CD14-positive monocyte (primary cell): ENCODE measurements around the gene NXPH2. TPM values are rescaled to one million over a fixed set of nuclear protein-coding genes. Genes with fewer than 3 reads are reported as not detected.

Experiments
- DNase-seq, 3 donors: peaks; one replicate each; pipeline ENCODE4 v3.0.0-alpha.2; 2011 to 2022
- H2AFZ ChIP-seq: 2 replicates; pipeline ENCODE4 v1.6.0; 2012; ENCODE audit warnings: mild to moderate bottlenecking, low read depth, low read length, inconsistent platforms; ENCODE audit not compliant: insufficient read depth, poor library complexity, severe bottlenecking
- H3K27ac ChIP-seq, 2 donors: 1 replicate in 1 of 2; 2 replicates in 1 of 2; pipeline ENCODE4 v1.5.1; 2012 to 2013; ENCODE audit warnings: low read length in 2 of 2, control low read depth in 1 of 2, inconsistent platforms in 1 of 2, low read depth in 1 of 2, mild to moderate bottlenecking in 1 of 2
- H3K27me3 ChIP-seq, 2 donors: one replicate each; pipeline versions ENCODE4 v1.6.0 to v1.6.1; 2011 to 2013; ENCODE audit warnings: low read length in 2 of 2; ENCODE audit not compliant: control insufficient read depth in 2 of 2, insufficient read depth in 2 of 2
- H3K36me3 ChIP-seq, 2 donors: replicated peaks in 1 of 2; 1 replicate in 1 of 2; 2 replicates in 1 of 2; pipeline versions ENCODE4 v1.5.1 to v1.6.1; 2012 to 2013; ENCODE audit warnings: low read length in 2 of 2, control low read depth in 1 of 2, inconsistent platforms in 1 of 2, mild to moderate bottlenecking in 1 of 2; ENCODE audit not compliant: insufficient read depth in 2 of 2, control insufficient read depth in 1 of 2
- H3K4me1 ChIP-seq, 2 donors: 1 replicate in 1 of 2; 2 replicates in 1 of 2; pipeline versions ENCODE4 v1.5.1 to v1.6.1; 2012 to 2013; ENCODE audit warnings: low read length in 2 of 2, control low read depth in 1 of 2, inconsistent platforms in 1 of 2, mild to moderate bottlenecking in 1 of 2, moderate library complexity in 1 of 2; ENCODE audit not compliant: insufficient read depth in 2 of 2, control insufficient read depth in 1 of 2
- H3K4me2 ChIP-seq: replicated peaks from 2 replicates; pipeline ENCODE3; 2012; ENCODE audit warnings: low read length, moderate library complexity, mild to moderate bottlenecking; ENCODE audit not compliant: poor library complexity, severe bottlenecking; ENCODE audit errors: extremely low read depth
- H3K4me3 ChIP-seq, 3 experiments: fragments of 200-600 bp in 1 of 3; sonication (generic) in 1 of 3; replicated peaks in 1 of 3; 1 replicate in 2 of 3; 2 replicates in 1 of 3; pipeline ENCODE4 v1.5.1; 2011 to 2013; ENCODE audit warnings: low read length in 3 of 3, mild to moderate bottlenecking in 3 of 3, control low read depth in 2 of 3, low read depth in 2 of 3, inconsistent platforms in 1 of 3, moderate library complexity in 1 of 3
- H3K79me2 ChIP-seq: 2 replicates; pipeline ENCODE4 v1.6.0; 2012; ENCODE audit warnings: mild to moderate bottlenecking, control low read depth, inconsistent platforms, low read length, moderate library complexity; ENCODE audit not compliant: insufficient read depth
- H3K9ac ChIP-seq: 2 replicates; pipeline ENCODE4 v1.6.0; 2017; ENCODE audit warnings: low read length, mild to moderate bottlenecking; ENCODE audit not compliant: insufficient read depth, poor library complexity, severe bottlenecking
- H3K9me3 ChIP-seq, 2 donors: replicated peaks in 1 of 2; 1 replicate in 1 of 2; 2 replicates in 1 of 2; pipeline versions ENCODE4 v1.5.1 to v1.6.1; 2012 to 2013; ENCODE audit warnings: low read length in 2 of 2, control low read depth in 1 of 2; ENCODE audit not compliant: control insufficient read depth in 1 of 2, insufficient read depth in 1 of 2
- H4K20me1 ChIP-seq: 2 replicates; pipeline ENCODE4 v1.6.0; 2012; ENCODE audit warnings: mild to moderate bottlenecking, low read length, control low read depth, moderate library complexity; ENCODE audit not compliant: insufficient read depth
- H3K27ac Mint-ChIP-seq, 7 donors: one replicate each; pipeline ENCODE4 v1.8.0; 2020; ENCODE audit warnings: mild to moderate bottlenecking in 7 of 7, mixed read lengths in 7 of 7, moderate library complexity in 6 of 7, inconsistent platforms in 2 of 7
- H3K27me3 Mint-ChIP-seq, 3 donors: one replicate each; pipeline ENCODE4 v1.8.0; 2021 to 2022; ENCODE audit warnings: low read depth in 3 of 3, mild to moderate bottlenecking in 3 of 3, mixed read lengths in 3 of 3, moderate library complexity in 3 of 3, inconsistent platforms in 1 of 3
- H3K36me3 Mint-ChIP-seq, 2 donors: one replicate each; pipeline ENCODE4 v1.8.0; 2020; ENCODE audit warnings: mixed read lengths in 2 of 2, inconsistent platforms in 1 of 2, mild to moderate bottlenecking in 1 of 2
- H3K4me1 Mint-ChIP-seq: one replicate; pipeline ENCODE4 v1.8.0; 2020; ENCODE audit warnings: mild to moderate bottlenecking, mixed read lengths
- H3K4me3 Mint-ChIP-seq, 2 donors: one replicate each; pipeline ENCODE4 v1.8.0; 2020; ENCODE audit warnings: mild to moderate bottlenecking in 2 of 2, mixed read lengths in 2 of 2, moderate library complexity in 1 of 2
- H3K9me3 Mint-ChIP-seq, 7 donors: one replicate each; pipeline ENCODE4 v1.8.0; 2020 to 2022; ENCODE audit warnings: mixed read lengths in 7 of 7, mild to moderate bottlenecking in 6 of 7, moderate library complexity in 6 of 7, inconsistent platforms in 2 of 7
- CTCF ChIP-seq: fragments of 200-600 bp; IDR thresholded peaks from one replicate; pipeline ENCODE4 v1.8.0; 2022; ENCODE audit warnings: antibody characterized with exemption, mild to moderate bottlenecking
- WGBS: methylation state at CpG from one replicate; pipeline ENCODE4 v1.1.5; 2013; ENCODE audit warnings: missing lambda C conversion rate; ENCODE audit not compliant: insufficient coverage; 5-methylcytosine and 5-hydroxymethylcytosine counted together
- intact Hi-C, 2 donors: fragments of 100-400 bp; cut with micrococcal nuclease; formaldehyde crosslinking; loops; one replicate each; pipeline versions ENCODE4 v1.15.0 to v1.15.1; 2023
- polyA plus RNA-seq, 3 donors: library from polyadenylated mRNA; depleted of rRNA in 1 of 3; unstranded in 2 of 3; stranded (reverse) in 1 of 3; fragments of 300-500 nt in 2 of 3; fragments of >200 nt in 1 of 3; fragmentation: Illumina TruSeq in 2 of 3; gene quantifications; 1 replicate in 2 of 3; 2 replicates in 1 of 3; pipeline ENCODE4 v1.2.3, GENCODE V29; 2012 to 2021

Gene NXPH2
- polyA plus RNA-seq, 3 donors = not detected

GRCh38 chr2:138716183-138716582, 64.0 kb downstream of the NXPH2 start:
- H3K9ac ChIP-seq = no peak overlapping the region
- no peak for DNase-seq
- no peaks in the 10 kb centered on the region for H3K4me1 Mint-ChIP-seq
- no peak overlapping the region for H3K27ac ChIP-seq
- H3K27ac Mint-ChIP-seq = no peak overlapping the region
- H3K36me3 Mint-ChIP-seq = no peaks in the 10 kb centered on the region
- H3K27me3 Mint-ChIP-seq = peaks cover 0 to 3% (median 0%) of the 10 kb centered on the region in 3 donors
- no peaks in the 10 kb centered on the region for H3K9me3 ChIP-seq
- no peak overlapping the region for H2AFZ ChIP-seq
- H4K20me1 ChIP-seq = no peaks in the 10 kb centered on the region
- peaks cover 0 to 2% (median 0%) of the 10 kb centered on the region in 7 donors for H3K9me3 Mint-ChIP-seq
- H3K36me3 ChIP-seq = no peaks in the 10 kb centered on the region
- intact Hi-C loops = no loop called here
- WGBS = 90% methylated on average over 2 of the region's 5 CpGs
- no peak overlapping the region for H3K4me3 ChIP-seq
- H3K4me2 ChIP-seq = no peak overlapping the region
- no peaks in the 10 kb centered on the region for H3K4me1 ChIP-seq
- no peaks in the 10 kb centered on the region for H3K79me2 ChIP-seq
- TF ChIP-seq CTCF = no peak
- no peak overlapping the region for H3K4me3 Mint-ChIP-seq
- no peaks in the 10 kb centered on the region for H3K27me3 ChIP-seq

GRCh38 chr2:138713504-138713903, 66.7 kb downstream of the NXPH2 start:
- Histone ChIP-seq H3K36me3 (no peaks in the 10 kb centered on the region), H3K4me3 (no peak overlapping the region), H3K27ac (no peak overlapping the region), H3K9me3 (no peaks in the 10 kb centered on the region), H3K4me1 (no peaks in the 10 kb centered on the region), H3K79me2 (no peaks in the 10 kb centered on the region), H2AFZ (no peak overlapping the region), H3K4me2 (no peak overlapping the region), H3K9ac (no peak overlapping the region), H3K27me3 (no peaks in the 10 kb centered on the region), H4K20me1 (no peaks in the 10 kb centered on the region)
- TF ChIP-seq CTCF = no peak
- Mint-ChIP-seq H3K9me3 (peaks cover 0 to 3% (median 0%) of the 10 kb centered on the region in 7 donors), H3K4me1 (no peaks in the 10 kb centered on the region), H3K36me3 (no peaks in the 10 kb centered on the region), H3K27ac (no peak overlapping the region), H3K27me3 (peaks cover 0 to 1% (median 0%) of the 10 kb centered on the region in 3 donors), H3K4me3 (no peak overlapping the region)
- intact Hi-C loops = no loop called here
- whole genome bisulfite sequencing = 80% methylated on average over 3 of the region's 5 CpGs
- no peak for DNase-seq
